Measurements from ENCODE around the gene CCR5. TPM values are rescaled to one million over a fixed set of nuclear protein-coding genes. Genes with fewer than 3 reads are reported as not detected.

Gene CCR5
- total RNA-seq, 1 experiment from 2014 or later: not detected

GRCh38 chr3:46351646-46352045 is 19.1 kb upstream of the CCR5 start:
- no peak for DNase-seq (ENCODE audit: low read depth, low spot score)
- H3K9me3 ChIP-seq (ENCODE audit: control insufficient read depth in 1 of 2, insufficient read depth in 1 of 2, low read depth in 1 of 2, low read length in 2 of 2): no peaks in the 10 kb centered on the region
- H3K27ac ChIP-seq (ENCODE audit: low read depth, low read length): no peak overlapping the region
- H3K4me2 ChIP-seq (ENCODE audit: low read length): no peak overlapping the region
- peaks cover 55% of the 10 kb centered on the region for H3K27me3 ChIP-seq (ENCODE audit: insufficient read depth, low read length)
- H3K79me2 ChIP-seq (ENCODE audit: insufficient read depth, low read length): no peaks in the 10 kb centered on the region
- no peaks in the 10 kb centered on the region for H4K20me1 ChIP-seq (ENCODE audit: insufficient read depth)
- no peak overlapping the region for H2AFZ ChIP-seq (ENCODE audit: low read depth, low read length, poor library complexity, severe bottlenecking)
- no peak overlapping the region for H3K9ac ChIP-seq (ENCODE audit: low read length)
- RAD21 ChIA-PET (ENCODE audit: low non-redundant PET in 1 of 2, low total read pairs in 2 of 2, uncharacterized antibody in 2 of 2, unreplicated experiment in 2 of 2): no interaction called here
- no peak for TF ChIP-seq CBX3 (IDR thresholded peaks at IDR 0.05; ENCODE audit: low read depth)
- TF ChIP-seq YY1 (IDR thresholded peaks at IDR 0.05; ENCODE audit: extremely low read depth, insufficient replicate concordance, low read depth, low read length): no peak
- TF ChIP-seq ELF1 (IDR thresholded peaks at IDR 0.05; ENCODE audit: borderline replicate concordance, low read depth): no peak
- no peak for TF ChIP-seq EZH2phosphoT487 (IDR thresholded peaks at IDR 0.05; ENCODE audit: borderline replicate concordance)
- no peak for TF ChIP-seq RAD21 (IDR thresholded peaks at IDR 0.05; ENCODE audit: low read depth)
- TF ChIP-seq POLR2AphosphoS5 (IDR thresholded peaks at IDR 0.05; ENCODE audit: low read depth, low read length): no peak
- no peak for TF ChIP-seq ZFX (IDR thresholded peaks at IDR 0.05)
- TF ChIP-seq ATF3 (IDR thresholded peaks at IDR 0.05): no peak
- TF ChIP-seq TCF7L2 (IDR thresholded peaks at IDR 0.05; ENCODE audit: borderline replicate concordance, extremely low read depth, insufficient read depth, insufficient read length): no peak
- TF ChIP-seq FOSL1 (IDR thresholded peaks at IDR 0.05; ENCODE audit: low read depth): no peak
- TF ChIP-seq JUND (IDR thresholded peaks at IDR 0.05): no peak
- no peak for TF ChIP-seq CTCF (IDR thresholded peaks at IDR 0.05 in 2 of 3, conservative IDR thresholded peaks at IDR 0.05 in 1 of 3; ENCODE audit: borderline replicate concordance in 1 of 3, insufficient read depth in 1 of 3, low read depth in 2 of 3, low read length in 2 of 3)
- TF ChIP-seq POLR2A (IDR thresholded peaks at IDR 0.05; ENCODE audit: borderline replicate concordance, extremely low read depth, insufficient read depth, insufficient read length): no peak
- TF ChIP-seq SP1 (IDR thresholded peaks at IDR 0.05; ENCODE audit: low read depth): no peak
- no peak for TF ChIP-seq SIN3A (IDR thresholded peaks at IDR 0.05; ENCODE audit: low read depth)
- TF ChIP-seq SRF (IDR thresholded peaks at IDR 0.05; ENCODE audit: low read depth): no peak
- no peak for TF ChIP-seq REST (IDR thresholded peaks at IDR 0.05; ENCODE audit: low read depth)
- TF ChIP-seq ZBTB33 (IDR thresholded peaks at IDR 0.05; ENCODE audit: extremely low read depth, insufficient replicate concordance, low read length): no peak
- no peak for TF ChIP-seq CEBPB (IDR thresholded peaks at IDR 0.05; ENCODE audit: low read depth)
- intact Hi-C loops (cut with micrococcal nuclease): no loop called here
- CTCF ChIA-PET: no interaction called here
- POLR2A ChIA-PET: no interaction called here
- ATAC-seq: no peak
- no peak overlapping the region for H3K4me3 ChIP-seq (replicated peaks in 1 of 2; ENCODE audit: low read depth in 1 of 2, low read length in 2 of 2)
- no peaks in the 10 kb centered on the region for H3K4me1 ChIP-seq (ENCODE audit: control insufficient read depth in 1 of 2, insufficient read depth in 2 of 2, low read length in 2 of 2)
- no TSS peak for BruUV-seq (replicated peaks)
- no peaks in the 10 kb centered on the region; the same call in 1 of the 2 replicates for H3K9me2 ChIP-seq (ENCODE audit: insufficient read depth)
- no peaks in the 10 kb centered on the region for H3K36me3 ChIP-seq (ENCODE audit: control insufficient read depth in 1 of 2, insufficient read depth in 2 of 2, low read length in 2 of 2)

Data from HCT116 (cell line).